ENCODE data around the gene PDCD2L.
"Not testable (repeated sequence)": the region's sequence is repeated elsewhere in the genome, so short reads cannot be mapped to it uniquely, and the experiment has no call there.

PDCD2L gene

DNA sequence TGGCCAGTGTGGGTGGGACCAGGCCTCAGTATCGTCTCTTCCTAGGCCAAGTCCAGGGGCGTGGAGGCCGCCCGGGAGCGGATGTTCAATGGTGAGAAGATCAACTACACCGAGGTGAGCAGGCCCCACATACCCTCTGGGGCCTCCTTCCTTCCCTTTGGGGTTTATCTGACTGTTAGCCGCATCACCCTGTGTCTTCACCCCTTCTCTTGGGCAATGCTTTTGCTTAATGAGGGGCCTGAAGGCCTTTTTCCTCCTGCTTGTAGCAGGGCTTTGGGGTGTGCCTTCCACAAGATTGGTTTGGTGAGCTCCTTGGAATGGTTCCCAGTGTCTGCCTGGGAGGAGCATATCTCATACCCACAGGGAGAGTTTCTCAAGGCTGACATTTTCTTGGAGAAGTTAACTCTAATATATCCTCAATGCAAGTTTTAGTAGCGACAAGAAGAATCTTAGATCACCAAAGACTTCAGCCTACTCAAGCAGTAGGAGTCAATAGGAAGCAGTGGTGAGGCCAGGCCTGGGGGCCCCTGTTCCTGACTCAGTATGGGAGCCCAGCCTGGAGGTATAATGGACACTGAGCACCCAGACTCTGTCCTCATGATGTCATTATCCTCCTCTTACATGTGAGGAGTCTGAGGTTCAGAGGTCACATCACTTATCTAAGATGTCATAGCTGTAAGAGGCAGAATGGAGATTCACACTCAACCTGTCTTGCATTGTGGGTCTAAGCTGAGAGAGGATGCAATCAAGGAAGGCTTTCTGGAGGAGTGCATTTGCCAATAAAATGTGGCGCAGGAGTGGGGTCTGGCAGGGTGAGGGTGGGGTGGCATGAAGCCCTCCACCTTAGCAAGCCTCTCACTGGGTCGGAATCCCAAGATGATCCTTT is 37.2 kb upstream of the PDCD2L start:
- Mint-ChIP-seq H3K4me3 (peak overlapping the region; percentile 99), H3K27ac (peak overlapping the region; percentile 92), H3K4me1 (peaks cover 54% of the 10 kb centered on the region), H3K27me3 (no peaks in the 10 kb centered on the region), H3K36me3 (ENCODE audit: low read depth) (peaks cover 49% of the 10 kb centered on the region), H3K9me3 (no peaks in the 10 kb centered on the region)
- ATAC-seq (no peak), DNase-seq (no peak)

DNA sequence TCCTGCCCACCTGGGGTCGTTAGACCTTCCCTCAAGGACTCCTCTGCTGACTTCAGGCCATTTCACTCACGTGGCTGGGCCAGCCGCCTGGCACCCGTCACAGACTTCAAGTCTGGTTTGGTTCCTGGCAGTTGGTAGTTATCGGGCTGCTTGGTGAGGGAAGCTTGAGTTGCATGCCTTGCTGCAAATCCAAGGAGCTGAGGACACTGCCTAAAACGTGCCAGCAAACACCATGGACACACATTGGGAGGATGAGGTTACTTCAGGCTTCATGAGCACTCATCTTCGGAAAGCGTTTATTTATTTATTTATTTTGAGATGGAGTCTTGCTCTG is 36.6 kb upstream of the PDCD2L start:
- Mint-ChIP-seq H3K4me1 (peaks cover 54% of the 10 kb centered on the region), H3K4me3 (no peak overlapping the region), H3K27ac (no peak overlapping the region), H3K27me3 (no peaks in the 10 kb centered on the region), H3K9me3 (no peaks in the 10 kb centered on the region), H3K36me3 (ENCODE audit: low read depth) (peaks cover 54% of the 10 kb centered on the region)
- DNase-seq (no peak), ATAC-seq (no peak)

DNA sequence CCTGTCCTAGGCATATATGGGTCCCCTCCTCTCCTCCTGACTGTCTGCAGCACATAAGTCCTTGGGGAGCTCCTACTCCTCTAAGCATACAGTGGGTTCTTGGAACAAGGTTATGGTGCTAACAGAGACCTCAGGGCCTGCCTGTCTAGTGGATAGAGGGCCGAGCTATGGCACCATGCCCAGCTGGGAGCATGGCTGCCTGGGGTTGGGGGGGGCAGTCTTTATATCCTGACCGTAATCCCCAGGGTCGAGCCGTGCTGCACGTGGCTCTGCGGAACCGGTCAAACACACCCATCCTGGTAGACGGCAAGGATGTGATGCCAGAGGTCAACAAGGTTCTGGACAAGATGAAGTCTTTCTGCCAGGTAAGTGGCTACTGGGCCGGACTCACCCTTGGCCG is 35.9 kb upstream of the PDCD2L start:
- peaks cover 54% of the 10 kb centered on the region for H3K36me3 Mint-ChIP-seq (ENCODE audit: low read depth)

DNA sequence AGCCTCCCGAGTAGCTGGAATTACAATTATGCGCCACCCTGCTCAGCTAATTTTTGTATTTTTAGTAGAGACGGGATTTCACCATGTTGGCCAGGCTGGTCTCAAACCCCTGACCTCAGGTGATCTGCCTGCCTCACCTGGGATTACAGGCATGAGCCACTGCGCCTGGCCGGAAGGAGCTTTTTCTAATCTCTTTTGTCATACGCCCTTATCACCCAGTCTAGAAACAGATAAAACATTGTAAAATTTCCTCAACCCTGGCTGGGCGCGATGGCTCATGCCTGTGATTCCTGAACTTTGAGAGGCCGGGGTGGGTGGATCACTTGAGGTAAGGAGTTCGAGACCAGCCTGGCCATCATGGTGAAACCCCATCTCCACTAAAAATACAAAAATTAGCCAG is 35.0 kb upstream of the PDCD2L start:
- DNase-seq, H3K9me3 Mint-ChIP-seq, H3K27me3 Mint-ChIP-seq, ATAC-seq, H3K4me3 Mint-ChIP-seq, H3K27ac Mint-ChIP-seq: not testable (repeated sequence)
- Mint-ChIP-seq H3K4me1 (peaks cover 51% of the 10 kb centered on the region), H3K36me3 (ENCODE audit: low read depth) (peaks cover 59% of the 10 kb centered on the region)

More for the DNA sequence above, 35.9 kb upstream of the PDCD2L start:
- DNase-seq (no peak), ATAC-seq (no peak)
- Mint-ChIP-seq H3K4me1 (peaks cover 49% of the 10 kb centered on the region), H3K9me3 (no peaks in the 10 kb centered on the region), H3K4me3 (peak overlapping the region; percentile 30), H3K27ac (peak overlapping the region; percentile 45), H3K27me3 (no peaks in the 10 kb centered on the region)

DNA sequence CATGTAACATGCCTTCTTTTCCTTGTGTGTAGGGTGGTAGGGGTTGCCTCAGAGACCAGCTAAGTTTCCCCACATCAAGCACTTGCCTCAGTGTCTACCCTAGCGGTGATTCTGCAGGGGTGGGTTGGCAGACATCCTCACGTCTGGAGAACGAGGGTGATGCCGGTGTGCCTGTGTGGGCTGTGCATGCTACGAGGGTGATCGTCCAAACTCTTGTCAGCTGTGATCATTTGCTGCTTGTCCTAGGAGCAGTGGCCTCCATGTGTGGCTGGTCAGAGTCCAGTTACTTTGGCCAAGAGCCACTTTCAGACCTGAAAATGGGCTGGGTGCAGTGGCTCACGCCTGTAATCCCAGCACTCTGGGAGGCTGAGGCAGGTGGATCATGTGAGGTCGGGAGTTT is 34.1 kb upstream of the PDCD2L start:
- Mint-ChIP-seq H3K9me3 (no peaks in the 10 kb centered on the region), H3K4me3 (no peak overlapping the region), H3K36me3 (ENCODE audit: low read depth) (peaks cover 66% of the 10 kb centered on the region), H3K27ac (no peak overlapping the region), H3K27me3 (no peaks in the 10 kb centered on the region), H3K4me1 (peaks cover 48% of the 10 kb centered on the region)
- no peak for DNase-seq
- ATAC-seq = no peak

DNA sequence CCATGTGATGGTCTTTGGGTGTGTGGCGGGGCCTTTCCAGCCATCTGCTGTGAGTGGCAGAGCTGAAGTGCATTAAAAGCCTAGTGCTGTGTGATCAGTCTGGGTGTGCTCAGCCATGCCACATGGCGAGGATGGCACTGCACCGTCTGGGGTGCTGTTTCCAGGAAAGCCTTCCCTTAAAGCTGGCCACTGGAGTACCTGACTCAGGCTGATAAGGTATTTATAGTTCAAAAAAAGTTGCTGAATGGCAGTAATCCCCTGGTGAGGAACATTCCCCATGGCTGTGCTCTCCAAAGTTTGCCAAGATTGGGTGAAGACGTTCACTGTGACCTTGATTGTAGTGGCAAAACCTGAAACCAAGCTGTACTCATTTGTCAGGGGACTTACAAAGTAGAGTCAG is 33.2 kb upstream of the PDCD2L start:
- ATAC-seq (peak; percentile 14), DNase-seq (no peak)
- Mint-ChIP-seq H3K27me3 (no peaks in the 10 kb centered on the region), H3K36me3 (ENCODE audit: low read depth) (peaks cover 69% of the 10 kb centered on the region), H3K4me3 (no peak overlapping the region), H3K27ac (no peak overlapping the region), H3K9me3 (no peaks in the 10 kb centered on the region), H3K4me1 (peaks cover 53% of the 10 kb centered on the region)

DNA sequence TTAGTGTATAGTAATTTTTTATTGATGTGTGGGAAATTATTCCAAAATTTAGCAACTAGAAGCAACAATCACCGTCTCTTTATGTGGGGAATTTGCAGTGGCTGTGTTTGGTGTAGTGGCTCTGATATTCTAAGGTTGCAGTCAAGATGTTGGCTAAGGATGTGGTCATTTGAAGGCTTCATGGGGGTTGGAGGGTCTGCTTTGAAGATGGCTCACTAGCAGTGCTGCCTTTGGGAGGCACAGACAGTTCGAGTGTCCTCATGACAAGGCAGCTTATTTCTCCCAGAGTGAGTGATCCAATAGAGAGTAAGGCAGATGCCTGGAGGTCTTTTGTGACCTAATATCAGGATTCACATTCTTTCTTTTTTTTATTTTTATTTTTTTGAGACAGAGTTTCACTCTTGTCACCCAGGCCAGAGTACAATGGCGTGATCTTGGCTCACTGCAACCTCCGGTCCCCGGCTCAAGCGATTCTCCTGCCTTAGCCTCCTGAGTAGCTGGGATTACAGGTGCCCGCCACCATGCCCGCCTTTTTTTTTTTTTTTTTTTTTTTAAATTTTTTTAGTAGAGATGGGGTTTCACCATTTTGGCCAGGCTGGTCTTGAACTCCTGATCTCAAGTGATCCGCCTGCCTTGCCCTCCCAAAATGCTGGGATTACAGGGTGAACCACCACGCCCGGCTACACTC is 30.5 kb upstream of the PDCD2L start:
- H3K4me3 Mint-ChIP-seq = no peak overlapping the region
- no peaks in the 10 kb centered on the region for H3K9me3 Mint-ChIP-seq
- no peaks in the 10 kb centered on the region for H3K27me3 Mint-ChIP-seq
- H3K36me3 Mint-ChIP-seq (ENCODE audit: low read depth) = peaks cover 54% of the 10 kb centered on the region
- ATAC-seq = no peak
- peaks cover 28% of the 10 kb centered on the region for H3K4me1 Mint-ChIP-seq
- H3K27ac Mint-ChIP-seq = peak overlapping the region; percentile 51
- DNase-seq = no peak

DNA sequence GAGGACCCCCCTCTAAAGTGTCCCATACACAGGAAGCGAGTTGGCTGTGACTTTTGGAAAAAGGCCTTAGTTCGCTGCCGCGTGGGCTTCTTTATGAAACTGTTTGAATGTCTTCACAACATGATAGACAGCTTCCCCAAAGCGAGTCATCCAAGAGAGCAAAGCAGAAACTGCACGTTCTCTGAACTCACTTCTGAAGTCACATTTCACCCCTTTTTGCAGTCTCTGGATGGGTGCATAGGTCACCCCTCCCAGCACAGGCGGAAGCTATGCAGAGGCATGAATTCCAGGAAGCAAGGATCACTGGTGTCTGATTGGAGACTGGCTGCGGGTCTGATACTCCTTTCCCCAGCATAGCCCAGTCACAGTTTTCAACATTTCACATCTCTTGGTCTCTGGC is 28.6 kb upstream of the PDCD2L start:
- ATAC-seq = peak; percentile 53

DNA sequence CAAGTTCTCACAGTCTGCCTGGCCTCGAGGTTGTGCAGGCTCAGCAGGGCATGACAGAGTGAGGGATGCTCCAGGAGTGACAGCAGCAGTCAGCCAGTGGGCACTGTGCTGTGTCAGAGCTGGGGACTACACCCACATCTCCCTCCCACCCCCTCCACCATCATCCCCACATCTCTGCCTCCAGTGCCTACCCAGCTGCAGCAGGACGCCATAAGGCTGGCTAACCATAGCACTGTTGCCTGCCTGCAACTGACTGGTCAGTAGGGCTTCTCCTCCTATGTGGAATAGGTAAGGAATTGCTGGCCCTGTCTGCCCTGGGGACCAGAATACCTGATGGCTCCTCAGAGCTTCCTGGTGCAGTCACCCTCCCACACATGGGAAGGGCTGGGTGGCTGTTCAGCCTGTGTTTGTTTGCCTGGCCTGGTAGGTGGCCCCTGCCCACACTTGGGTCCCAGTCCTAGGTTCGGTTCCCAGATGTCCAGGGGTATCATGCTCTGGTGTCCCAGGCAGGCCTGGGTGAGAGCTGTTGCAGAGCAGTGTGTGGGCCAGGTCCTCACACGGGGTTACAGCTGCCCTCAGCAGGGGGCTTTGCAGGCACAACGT is 23.5 kb upstream of the PDCD2L start:
- H3K27ac Mint-ChIP-seq = no peak overlapping the region
- ATAC-seq = no peak
- H3K9me3 Mint-ChIP-seq = no peaks in the 10 kb centered on the region
- no peaks in the 10 kb centered on the region for H3K27me3 Mint-ChIP-seq
- H3K4me3 Mint-ChIP-seq = no peak overlapping the region
- H3K4me1 Mint-ChIP-seq = peaks cover 2% of the 10 kb centered on the region
- DNase-seq = no peak
- peaks cover 63% of the 10 kb centered on the region for H3K36me3 Mint-ChIP-seq (ENCODE audit: low read depth)

More for the DNA sequence above, 28.6 kb upstream of the PDCD2L start:
- no peaks in the 10 kb centered on the region for H3K9me3 Mint-ChIP-seq
- H3K27ac Mint-ChIP-seq = peak overlapping the region; percentile 49
- no peak overlapping the region for H3K4me3 Mint-ChIP-seq
- H3K4me1 Mint-ChIP-seq = peaks cover 22% of the 10 kb centered on the region
- peaks cover 52% of the 10 kb centered on the region for H3K36me3 Mint-ChIP-seq (ENCODE audit: low read depth)
- no peaks in the 10 kb centered on the region for H3K27me3 Mint-ChIP-seq
- DNase-seq = no peak

DNA sequence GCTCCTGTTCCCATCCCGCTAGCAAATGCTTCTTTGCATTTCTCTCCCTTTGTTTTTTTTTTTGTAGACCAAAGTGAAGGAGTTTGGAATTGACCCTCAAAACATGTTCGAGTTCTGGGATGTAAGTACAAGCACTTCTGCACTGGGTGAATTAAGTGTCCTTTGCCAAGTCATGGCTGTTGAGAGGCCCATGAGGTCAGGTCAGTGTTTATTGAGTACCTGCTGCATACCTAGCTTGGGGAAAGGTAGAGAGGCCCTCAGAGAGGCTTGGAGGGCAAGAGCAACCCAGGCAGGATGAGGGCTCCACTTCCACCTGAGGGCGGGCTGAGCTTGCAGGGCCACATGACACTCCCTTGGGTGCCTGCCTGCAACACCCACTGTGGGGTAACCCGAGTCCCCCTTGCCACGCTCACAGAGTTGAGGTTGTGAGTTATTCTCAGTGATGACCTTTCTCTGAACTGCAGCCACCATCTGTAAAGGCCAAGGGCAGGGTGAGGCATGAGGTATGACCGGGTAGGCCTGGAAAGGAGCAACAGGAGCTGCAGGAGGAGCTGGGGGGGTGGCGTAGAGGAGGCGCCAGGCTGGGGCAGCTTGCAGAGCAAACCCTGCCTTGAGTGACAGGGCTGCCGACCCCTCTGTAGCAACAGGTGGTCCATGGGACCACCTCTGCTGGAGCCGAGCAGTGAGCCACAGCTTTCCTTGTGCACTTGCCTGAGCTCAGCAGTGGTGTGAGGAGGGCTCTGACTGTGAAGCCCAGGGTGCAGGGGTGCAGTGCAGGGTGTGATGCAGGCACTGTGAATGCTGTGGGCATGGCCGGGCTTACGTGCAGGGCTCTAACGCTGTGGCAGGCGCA is 22.6 kb upstream of the PDCD2L start:
- Mint-ChIP-seq H3K27ac (no peak overlapping the region), H3K9me3 (no peaks in the 10 kb centered on the region), H3K36me3 (ENCODE audit: low read depth) (peaks cover 68% of the 10 kb centered on the region), H3K4me3 (no peak overlapping the region), H3K4me1 (no peaks in the 10 kb centered on the region), H3K27me3 (no peaks in the 10 kb centered on the region)
- DNase-seq (no peak), ATAC-seq (peak; percentile 18)

DNA sequence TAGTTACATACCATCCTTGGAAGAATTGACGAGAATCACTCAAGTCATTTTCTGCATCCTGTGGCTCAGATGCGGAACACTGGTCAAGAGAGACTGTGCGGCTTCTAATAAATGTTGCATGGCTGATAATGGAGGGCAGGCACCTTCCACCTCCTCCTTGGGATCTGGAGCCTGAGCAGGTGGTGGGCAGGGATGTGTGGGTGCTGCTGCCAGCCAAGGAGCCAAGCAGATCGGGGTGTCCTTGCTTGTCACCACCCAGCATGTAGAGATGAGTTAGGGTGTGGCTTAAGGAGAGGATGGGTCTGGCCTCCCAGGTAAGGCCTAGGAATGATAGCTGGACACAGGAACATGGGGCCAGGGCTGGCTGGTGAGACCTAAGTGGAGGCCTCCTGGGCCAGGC is 21.7 kb upstream of the PDCD2L start:
- DNase-seq (no peak), ATAC-seq (no peak)
- peaks cover 66% of the 10 kb centered on the region for H3K36me3 Mint-ChIP-seq (ENCODE audit: low read depth)
- no peak overlapping the region for H3K4me3 Mint-ChIP-seq
- no peaks in the 10 kb centered on the region for H3K9me3 Mint-ChIP-seq
- no peak overlapping the region for H3K27ac Mint-ChIP-seq
- no peaks in the 10 kb centered on the region for H3K4me1 Mint-ChIP-seq
- H3K27me3 Mint-ChIP-seq = no peaks in the 10 kb centered on the region

DNA sequence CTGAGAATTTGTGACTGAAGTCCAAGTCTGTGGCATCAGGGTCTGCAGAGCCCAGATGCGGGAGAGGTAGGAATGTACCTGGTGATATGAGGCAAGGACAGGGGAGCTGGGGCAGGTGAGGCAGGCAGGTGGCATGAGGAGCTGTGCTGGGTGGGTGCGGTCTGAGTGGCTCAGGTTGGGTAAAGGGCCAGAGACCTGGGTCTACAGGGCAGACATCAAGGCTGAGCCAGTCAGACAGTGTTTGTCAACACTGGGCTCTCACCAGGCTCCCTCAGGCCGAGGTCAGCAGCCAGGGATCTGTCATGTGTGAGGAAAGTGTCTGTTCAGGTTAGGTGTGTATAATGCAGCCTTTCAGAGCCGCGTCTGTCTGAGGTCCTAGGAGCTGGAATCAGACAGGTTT is 20.6 kb upstream of the PDCD2L start:
- H3K9me3 Mint-ChIP-seq = no peaks in the 10 kb centered on the region
- no peak overlapping the region for H3K4me3 Mint-ChIP-seq
- no peak for ATAC-seq
- no peaks in the 10 kb centered on the region for H3K27me3 Mint-ChIP-seq
- peak overlapping the region; percentile 59 for H3K27ac Mint-ChIP-seq
- H3K4me1 Mint-ChIP-seq = no peaks in the 10 kb centered on the region
- DNase-seq = no peak
- peaks cover 63% of the 10 kb centered on the region for H3K36me3 Mint-ChIP-seq (ENCODE audit: low read depth)

DNA sequence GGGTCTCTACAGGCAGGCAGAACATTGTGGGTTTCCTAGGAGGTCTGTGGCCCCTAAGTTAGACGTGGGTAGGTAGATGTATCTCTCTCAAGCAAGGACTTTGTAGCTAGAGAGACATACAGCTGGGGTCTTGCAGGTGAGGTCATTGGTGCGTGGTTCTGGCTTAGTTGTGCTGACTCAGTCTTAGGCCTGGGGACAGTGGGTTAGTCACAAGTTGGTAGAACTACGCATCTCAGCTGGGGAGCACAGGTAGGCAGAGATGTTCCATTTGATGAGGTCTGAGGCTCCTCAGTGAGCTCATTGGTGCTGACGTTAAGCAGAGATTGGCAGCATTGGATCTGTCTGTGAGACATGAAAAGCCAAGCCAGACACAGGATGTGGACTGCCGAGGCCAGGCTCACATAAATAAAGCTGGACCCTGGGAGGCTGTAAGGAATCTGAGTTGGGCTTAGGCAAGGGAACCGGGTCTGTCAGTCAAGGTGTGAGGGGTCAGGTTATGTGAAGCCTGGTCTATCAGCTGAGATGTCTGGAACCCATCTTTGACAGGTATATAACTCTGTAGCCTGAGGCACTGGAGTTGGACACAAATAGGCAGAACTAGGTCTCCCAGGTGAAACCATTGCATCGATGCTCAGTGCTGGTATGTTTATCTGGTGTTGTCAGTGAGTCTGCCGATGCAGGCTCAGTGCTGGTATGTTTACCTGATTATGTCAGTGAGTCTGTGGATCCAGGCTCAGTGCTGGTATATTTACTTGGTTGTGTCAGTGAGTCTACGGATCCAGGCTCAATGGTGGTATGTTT is 17.4 kb upstream of the PDCD2L start:
- Mint-ChIP-seq H3K4me3 (no peak overlapping the region), H3K36me3 (ENCODE audit: low read depth) (peaks cover 46% of the 10 kb centered on the region), H3K9me3 (no peaks in the 10 kb centered on the region), H3K27ac (no peak overlapping the region), H3K27me3 (no peaks in the 10 kb centered on the region), H3K4me1 (no peaks in the 10 kb centered on the region)
- ATAC-seq = no peak
- no peak for DNase-seq

DNA sequence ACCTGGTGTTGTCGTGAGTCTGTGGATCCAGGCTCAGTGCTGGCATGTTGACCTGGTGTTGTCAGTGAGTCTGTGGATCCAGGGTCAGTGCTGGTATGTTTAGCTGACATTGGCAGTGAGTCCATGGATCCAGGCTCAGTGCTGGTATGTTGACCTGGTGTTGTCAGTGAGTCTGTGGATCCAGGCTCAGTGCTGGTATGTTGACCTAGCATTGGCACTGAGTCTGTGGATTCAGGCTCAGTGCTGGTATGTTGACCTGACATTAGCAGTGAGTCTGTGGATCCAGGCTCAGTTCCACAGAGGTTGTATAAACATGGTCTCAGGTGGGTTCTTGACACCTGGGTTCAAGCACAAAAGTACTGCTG is 16.8 kb upstream of the PDCD2L start:
- Mint-ChIP-seq H3K4me1 (no peaks in the 10 kb centered on the region), H3K27ac (no peak overlapping the region), H3K4me3 (no peak overlapping the region), H3K36me3 (ENCODE audit: low read depth) (peaks cover 43% of the 10 kb centered on the region), H3K9me3 (no peaks in the 10 kb centered on the region), H3K27me3 (no peaks in the 10 kb centered on the region)
- ATAC-seq = no peak
- DNase-seq = no peak

Data from activated naive CD8-positive, alpha-beta T cell treated with anti-CD3 and anti-CD28 coated beads, Interleukin-2, amount 50 U/mL, for 24 hours (primary cell).